PC-3 (cell line): ENCODE data around the gene TUBA3E.
"Not testable (repeated sequence)": the region's sequence is repeated elsewhere in the genome, so short reads cannot be mapped to it uniquely, and the experiment has no call there.

Source experiments
- CTCF ChIP-seq: fragments of 300-600 bp; sonication (generic); conservative IDR thresholded peaks from 2 replicates; pipeline ENCODE4 v1.5.1; 2017; ENCODE audit warnings: antibody characterized with exemption, low read depth, mild to moderate bottlenecking, low read length
- EZH2 ChIP-seq: fragments of 300-600 bp; sonication (generic); IDR thresholded peaks from one replicate; pipeline ENCODE4 v1.6.1; 2017; ENCODE audit warnings: antibody characterized with exemption, mild to moderate bottlenecking, low read length; ENCODE audit not compliant: unreplicated experiment

- TF ChIP-seq CTCF, EZH2: not testable (repeated sequence)
Measured at GRCh38 chr2:130153721-130154422, 44.4 kb downstream of the TUBA3E start.
